GM12878 (cell line): ENCODE measurements around the gene JADE3. TPM values are rescaled to one million over a fixed set of nuclear protein-coding genes. Genes with fewer than 3 reads are reported as not detected.

Experiments
- ATAC-seq: fragments of 200-7000 bp; cut with Tn5 transposase; 3 replicates; pipeline ENCODE4 v1.9.1; 2020; ENCODE audit warnings: mild to moderate bottlenecking, moderate library complexity
- BruUV-seq: library from RNA; stranded (reverse); fragments of 400-500 nt; replicated peaks from 2 replicates; lab custom pipeline; 2021; lab: Mats Ljungman, UMichigan
- CTCF ChIA-PET: fragments of 300-600 bp; sonication (Branson Sonifier 250); formaldehyde crosslinking; extraction: SDS; loops from one replicate; lab custom pipeline; 2021; ENCODE audit warnings: inconsistent platforms; lab: Yijun Ruan, JAX
- POLR2A ChIA-PET: fragments of 350-600 bp; formaldehyde crosslinking; extraction: SDS; loops from one replicate; lab custom pipeline; 2021; ENCODE audit warnings: inconsistent platforms; lab: Charles Lee
- RAD21 ChIA-PET: fragments of 300-600 bp; sonication (Branson Sonifier 250); formaldehyde crosslinking; loops from one replicate; lab custom pipeline; 2023; ENCODE audit warnings: antibody characterized with exemption; ENCODE audit not compliant: unreplicated experiment; lab: Charles Lee
- SMC1A ChIA-PET: fragments of 300-600 bp; sonication (Branson Sonifier 250); formaldehyde crosslinking; loops from one replicate; lab custom pipeline; 2023; ENCODE audit not compliant: unreplicated experiment, uncharacterized antibody; lab: Charles Lee
- DNase-seq: peaks from one replicate; pipeline ENCODE4 v3.0.0-alpha.2; 2011; ENCODE audit warnings: low read depth, low spot score
- FAIRE-seq: peaks from 3 replicates; lab custom pipeline; 2011; peaks lifted over from hg19 to GRCh38; lab: Jason Lieb, UNC
- H2AFZ ChIP-seq: 2 replicates; pipeline ENCODE4 v1.6.0; 2011; ENCODE audit warnings: low read depth, low read length, control low read depth; ENCODE audit not compliant: control insufficient read depth
- H3K27ac ChIP-seq: 2 replicates; pipeline ENCODE4 v1.5.1; 2011; ENCODE audit warnings: control low read depth; ENCODE audit not compliant: control insufficient read depth, insufficient read depth
- H3K27me3 ChIP-seq, 2 experiments: replicated peaks in 1 of 2; 2 replicates each; pipeline versions ENCODE4 v1.6.0 to v1.6.1; 2011; ENCODE audit warnings: low read length in 1 of 2; ENCODE audit not compliant: control insufficient read depth in 2 of 2, insufficient read depth in 2 of 2
- H3K36me3 ChIP-seq, 2 experiments: 2 replicates each; pipeline ENCODE4 v1.5.1; 2011; ENCODE audit warnings: low read length in 1 of 2; ENCODE audit not compliant: control insufficient read depth in 2 of 2, insufficient read depth in 2 of 2
- H3K4me1 ChIP-seq: 2 replicates; pipeline ENCODE4 v1.6.1; 2011; ENCODE audit warnings: mild to moderate bottlenecking, low read length, moderate library complexity, mixed read lengths; ENCODE audit not compliant: control insufficient read depth, insufficient read depth
- H3K4me2 ChIP-seq: 2 replicates; pipeline ENCODE4 v1.6.0; 2011; ENCODE audit warnings: control low read depth; ENCODE audit not compliant: control insufficient read depth, insufficient read depth
- H3K4me3 ChIP-seq: fragments of 200-600 bp; sonication (generic); 2 replicates; pipeline ENCODE4 v1.5.1; 2016
- H3K79me2 ChIP-seq: 2 replicates; pipeline ENCODE4 v1.6.0; 2011; ENCODE audit warnings: low read length; ENCODE audit not compliant: control insufficient read depth, insufficient read depth
- H3K9ac ChIP-seq: 2 replicates; pipeline ENCODE4 v1.8.0; 2011; ENCODE audit warnings: low read length, control low read depth, mixed read lengths; ENCODE audit not compliant: control insufficient read depth, insufficient read depth
- H3K9me3 ChIP-seq: replicated peaks from 3 replicates; pipeline ENCODE4 v1.5.1; 2011; ENCODE audit warnings: mild to moderate bottlenecking, low read length; ENCODE audit not compliant: control insufficient read depth, insufficient read depth
- H4K20me1 ChIP-seq: 2 replicates; pipeline ENCODE4 v1.6.0; 2011; ENCODE audit not compliant: control insufficient read depth, insufficient read depth
- ESRRA ChIP-seq: IDR thresholded peaks from 2 replicates; pipeline ENCODE4 v1.6.1; 2012; ENCODE audit warnings: mild to moderate bottlenecking, low read length, improper control_type of control experiment
- POU2F2 ChIP-seq: IDR thresholded peaks from 3 replicates; pipeline ENCODE4 v1.6.1; 2011; ENCODE audit warnings: low read depth, mild to moderate bottlenecking, low read length, borderline replicate concordance
- RAD51 ChIP-seq: fragments of 450-650 bp; IDR thresholded peaks from 2 replicates; pipeline ENCODE4 v1.6.1; 2016; ENCODE audit warnings: moderate library complexity, mild to moderate bottlenecking, inconsistent platforms
- SREBF1 ChIP-seq: IDR thresholded peaks from 2 replicates; pipeline ENCODE4 v1.6.1; 2012; ENCODE audit warnings: mild to moderate bottlenecking, low read length
- ZNF217 ChIP-seq: fragments of 450-650 bp; IDR thresholded peaks from 2 replicates; pipeline ENCODE4 v1.6.1; 2017; ENCODE audit warnings: antibody characterized with exemption, mild to moderate bottlenecking
- WGBS: methylation state at CpG from one replicate; pipeline ENCODE4 v1.1.6; 2016; ENCODE audit warnings: low lambda C conversion rate; ENCODE audit not compliant: insufficient replicate concordance, insufficient coverage; ENCODE audit errors: missing lambda C conversion rate; 5-methylcytosine and 5-hydroxymethylcytosine counted together
- in situ Hi-C: fragments of 300-500 bp; cut with MboI; formaldehyde crosslinking; loops from 9 replicates; pipeline ENCODE4 v1.14.3; 2018; ENCODE audit warnings: mixed read lengths
- intact Hi-C: fragments of 100-400 bp; cut with micrococcal nuclease; formaldehyde crosslinking; loops from one replicate; pipeline ENCODE4 v1.14.2; 2022; ENCODE audit not compliant: unreplicated experiment
- polyA plus RNA-seq, 11 experiments: library from polyadenylated mRNA; depleted of rRNA in 4 of 11; unstranded in 6 of 11; stranded (reverse) in 5 of 11; fragments of >200 nt; fragmentation: Nextera tagmentation in 4 of 11; fragmentation: Illumina TruSeq in 1 of 11; extraction: Ambion mirVana in 4 of 11; extraction: Trizol in 1 of 11; gene quantifications; 1 replicate in 1 of 11; 2 replicates in 10 of 11; pipeline versions ENCODE4 v1.2.1 to v1.2.3, GENCODE V29; 2011 to 2016; ENCODE audit warnings: inconsistent platforms in 2 of 11, missing spikeins in 2 of 11, low read depth in 1 of 11
- total RNA-seq, 4 experiments: library from RNA; depleted of rRNA in 3 of 4; stranded (reverse); fragments of >200 nt in 3 of 4; fragmentation: Illumina TruSeq in 1 of 4; extraction: Trizol in 1 of 4; gene quantifications; 2 replicates each; pipeline versions ENCODE4 v1.2.1 to v1.2.3, GENCODE V29; 2013 to 2021
- TF ChIP-seq, protein P1 (sequence below): fragments of 150-350 bp; IDR thresholded peaks from 2 replicates; pipeline ENCODE4 v1.6.1; 2016; ENCODE audit warnings: low read depth, low read length
- TF ChIP-seq, protein P2 (sequence below): fragments of 450-650 bp; formaldehyde crosslinking; IDR thresholded peaks from 2 replicates; pipeline ENCODE4 v1.4.0; 2020; ENCODE audit warnings: mild to moderate bottlenecking, moderate library complexity
- TF ChIP-seq, protein P3 (sequence below): fragments of 450-650 bp; conservative IDR thresholded peaks from 2 replicates; pipeline ENCODE4 v1.6.1; 2017; ENCODE audit warnings: mild to moderate bottlenecking, moderate library complexity
- TF ChIP-seq, protein P4 (sequence below): fragments of 450-650 bp; IDR thresholded peaks from 2 replicates; pipeline ENCODE4 v1.6.1; 2017; ENCODE audit warnings: mild to moderate bottlenecking, moderate library complexity

JADE3 gene
- total and polyA plus RNA-seq, 10 of the 15 experiments (the other 5 are each of a cell fraction or from before 2014, with no cell fraction given) = 0.06 to 13.0 (median 0.65) TPM

DNA sequence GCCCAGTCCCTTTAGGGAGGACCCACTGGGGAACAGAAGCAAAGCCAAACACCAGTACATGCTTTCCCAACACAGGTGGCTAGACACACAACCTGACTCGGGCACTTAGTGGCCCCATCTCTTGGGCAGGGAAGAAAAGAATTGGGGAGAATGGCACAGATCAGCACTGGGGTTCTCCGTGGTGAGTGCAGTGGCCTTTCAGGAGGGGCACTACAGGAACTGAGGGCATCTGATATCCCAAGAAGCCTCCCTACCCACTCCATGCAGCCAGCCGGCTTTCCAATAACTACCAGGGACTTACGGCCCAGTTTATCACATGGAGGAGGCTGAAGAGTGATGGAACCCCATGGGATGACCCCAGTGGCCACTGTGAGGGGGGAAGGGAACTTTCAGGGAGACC, 189.0 kb downstream of the JADE3 start:
- ATAC-seq (no peak), DNase-seq (no peak), FAIRE-seq (no peak)
- H3K4me3 ChIP-seq = no peak overlapping the region
- no peaks in the 10 kb centered on the region for H3K36me3 ChIP-seq
- ChIA-PET RAD21 (no interaction called here), POLR2A (no interaction called here), CTCF (no interaction called here), SMC1A (no interaction called here)
- 36% methylated on average over 4 of the region's 4 CpGs for whole genome bisulfite sequencing
- no TSS peak for BruUV-seq
- no peak overlapping the region for H2AFZ ChIP-seq
- H3K9me3 ChIP-seq = no peaks in the 10 kb centered on the region; the same call in 2 of the 3 replicates
- no peak overlapping the region for H3K4me2 ChIP-seq
- H3K9ac ChIP-seq = no peak overlapping the region
- H3K27me3 ChIP-seq = peaks cover 0 to 2% of the 10 kb centered on the region in 2 experiments; a peak in 1 of 4 replicates
- no peaks in the 10 kb centered on the region for H3K79me2 ChIP-seq
- intact Hi-C loops = no loop called here
- no peaks in the 10 kb centered on the region for H4K20me1 ChIP-seq
- no peaks in the 10 kb centered on the region for H3K4me1 ChIP-seq
- H3K27ac ChIP-seq = no peak overlapping the region
- in situ Hi-C loops = no loop called here
- TF ChIP-seq SREBF1 (no peak), ZNF217 (no peak), ESRRA (no peak), POU2F2 (no peak), RAD51 (no peak)
- TF ChIP-seq, protein P1, sequence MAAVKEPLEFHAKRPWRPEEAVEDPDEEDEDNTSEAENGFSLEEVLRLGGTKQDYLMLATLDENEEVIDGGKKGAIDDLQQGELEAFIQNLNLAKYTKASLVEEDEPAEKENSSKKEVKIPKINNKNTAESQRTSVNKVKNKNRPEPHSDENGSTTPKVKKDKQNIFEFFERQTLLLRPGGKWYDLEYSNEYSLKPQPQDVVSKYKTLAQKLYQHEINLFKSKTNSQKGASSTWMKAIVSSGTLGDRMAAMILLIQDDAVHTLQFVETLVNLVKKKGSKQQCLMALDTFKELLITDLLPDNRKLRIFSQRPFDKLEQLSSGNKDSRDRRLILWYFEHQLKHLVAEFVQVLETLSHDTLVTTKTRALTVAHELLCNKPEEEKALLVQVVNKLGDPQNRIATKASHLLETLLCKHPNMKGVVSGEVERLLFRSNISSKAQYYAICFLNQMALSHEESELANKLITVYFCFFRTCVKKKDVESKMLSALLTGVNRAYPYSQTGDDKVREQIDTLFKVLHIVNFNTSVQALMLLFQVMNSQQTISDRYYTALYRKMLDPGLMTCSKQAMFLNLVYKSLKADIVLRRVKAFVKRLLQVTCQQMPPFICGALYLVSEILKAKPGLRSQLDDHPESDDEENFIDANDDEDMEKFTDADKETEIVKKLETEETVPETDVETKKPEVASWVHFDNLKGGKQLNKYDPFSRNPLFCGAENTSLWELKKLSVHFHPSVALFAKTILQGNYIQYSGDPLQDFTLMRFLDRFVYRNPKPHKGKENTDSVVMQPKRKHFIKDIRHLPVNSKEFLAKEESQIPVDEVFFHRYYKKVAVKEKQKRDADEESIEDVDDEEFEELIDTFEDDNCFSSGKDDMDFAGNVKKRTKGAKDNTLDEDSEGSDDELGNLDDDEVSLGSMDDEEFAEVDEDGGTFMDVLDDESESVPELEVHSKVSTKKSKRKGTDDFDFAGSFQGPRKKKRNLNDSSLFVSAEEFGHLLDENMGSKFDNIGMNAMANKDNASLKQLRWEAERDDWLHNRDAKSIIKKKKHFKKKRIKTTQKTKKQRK = no peak
- TF ChIP-seq, protein P2, sequence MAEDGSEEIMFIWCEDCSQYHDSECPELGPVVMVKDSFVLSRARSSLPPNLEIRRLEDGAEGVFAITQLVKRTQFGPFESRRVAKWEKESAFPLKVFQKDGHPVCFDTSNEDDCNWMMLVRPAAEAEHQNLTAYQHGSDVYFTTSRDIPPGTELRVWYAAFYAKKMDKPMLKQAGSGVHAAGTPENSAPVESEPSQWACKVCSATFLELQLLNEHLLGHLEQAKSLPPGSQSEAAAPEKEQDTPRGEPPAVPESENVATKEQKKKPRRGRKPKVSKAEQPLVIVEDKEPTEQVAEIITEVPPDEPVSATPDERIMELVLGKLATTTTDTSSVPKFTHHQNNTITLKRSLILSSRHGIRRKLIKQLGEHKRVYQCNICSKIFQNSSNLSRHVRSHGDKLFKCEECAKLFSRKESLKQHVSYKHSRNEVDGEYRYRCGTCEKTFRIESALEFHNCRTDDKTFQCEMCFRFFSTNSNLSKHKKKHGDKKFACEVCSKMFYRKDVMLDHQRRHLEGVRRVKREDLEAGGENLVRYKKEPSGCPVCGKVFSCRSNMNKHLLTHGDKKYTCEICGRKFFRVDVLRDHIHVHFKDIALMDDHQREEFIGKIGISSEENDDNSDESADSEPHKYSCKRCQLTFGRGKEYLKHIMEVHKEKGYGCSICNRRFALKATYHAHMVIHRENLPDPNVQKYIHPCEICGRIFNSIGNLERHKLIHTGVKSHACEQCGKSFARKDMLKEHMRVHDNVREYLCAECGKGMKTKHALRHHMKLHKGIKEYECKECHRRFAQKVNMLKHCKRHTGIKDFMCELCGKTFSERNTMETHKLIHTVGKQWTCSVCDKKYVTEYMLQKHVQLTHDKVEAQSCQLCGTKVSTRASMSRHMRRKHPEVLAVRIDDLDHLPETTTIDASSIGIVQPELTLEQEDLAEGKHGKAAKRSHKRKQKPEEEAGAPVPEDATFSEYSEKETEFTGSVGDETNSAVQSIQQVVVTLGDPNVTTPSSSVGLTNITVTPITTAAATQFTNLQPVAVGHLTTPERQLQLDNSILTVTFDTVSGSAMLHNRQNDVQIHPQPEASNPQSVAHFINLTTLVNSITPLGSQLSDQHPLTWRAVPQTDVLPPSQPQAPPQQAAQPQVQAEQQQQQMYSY = no peak
- TF ChIP-seq, protein P3, sequence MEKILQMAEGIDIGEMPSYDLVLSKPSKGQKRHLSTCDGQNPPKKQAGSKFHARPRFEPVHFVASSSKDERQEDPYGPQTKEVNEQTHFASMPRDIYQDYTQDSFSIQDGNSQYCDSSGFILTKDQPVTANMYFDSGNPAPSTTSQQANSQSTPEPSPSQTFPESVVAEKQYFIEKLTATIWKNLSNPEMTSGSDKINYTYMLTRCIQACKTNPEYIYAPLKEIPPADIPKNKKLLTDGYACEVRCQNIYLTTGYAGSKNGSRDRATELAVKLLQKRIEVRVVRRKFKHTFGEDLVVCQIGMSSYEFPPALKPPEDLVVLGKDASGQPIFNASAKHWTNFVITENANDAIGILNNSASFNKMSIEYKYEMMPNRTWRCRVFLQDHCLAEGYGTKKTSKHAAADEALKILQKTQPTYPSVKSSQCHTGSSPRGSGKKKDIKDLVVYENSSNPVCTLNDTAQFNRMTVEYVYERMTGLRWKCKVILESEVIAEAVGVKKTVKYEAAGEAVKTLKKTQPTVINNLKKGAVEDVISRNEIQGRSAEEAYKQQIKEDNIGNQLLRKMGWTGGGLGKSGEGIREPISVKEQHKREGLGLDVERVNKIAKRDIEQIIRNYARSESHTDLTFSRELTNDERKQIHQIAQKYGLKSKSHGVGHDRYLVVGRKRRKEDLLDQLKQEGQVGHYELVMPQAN = no peak
- TF ChIP-seq, protein P4, sequence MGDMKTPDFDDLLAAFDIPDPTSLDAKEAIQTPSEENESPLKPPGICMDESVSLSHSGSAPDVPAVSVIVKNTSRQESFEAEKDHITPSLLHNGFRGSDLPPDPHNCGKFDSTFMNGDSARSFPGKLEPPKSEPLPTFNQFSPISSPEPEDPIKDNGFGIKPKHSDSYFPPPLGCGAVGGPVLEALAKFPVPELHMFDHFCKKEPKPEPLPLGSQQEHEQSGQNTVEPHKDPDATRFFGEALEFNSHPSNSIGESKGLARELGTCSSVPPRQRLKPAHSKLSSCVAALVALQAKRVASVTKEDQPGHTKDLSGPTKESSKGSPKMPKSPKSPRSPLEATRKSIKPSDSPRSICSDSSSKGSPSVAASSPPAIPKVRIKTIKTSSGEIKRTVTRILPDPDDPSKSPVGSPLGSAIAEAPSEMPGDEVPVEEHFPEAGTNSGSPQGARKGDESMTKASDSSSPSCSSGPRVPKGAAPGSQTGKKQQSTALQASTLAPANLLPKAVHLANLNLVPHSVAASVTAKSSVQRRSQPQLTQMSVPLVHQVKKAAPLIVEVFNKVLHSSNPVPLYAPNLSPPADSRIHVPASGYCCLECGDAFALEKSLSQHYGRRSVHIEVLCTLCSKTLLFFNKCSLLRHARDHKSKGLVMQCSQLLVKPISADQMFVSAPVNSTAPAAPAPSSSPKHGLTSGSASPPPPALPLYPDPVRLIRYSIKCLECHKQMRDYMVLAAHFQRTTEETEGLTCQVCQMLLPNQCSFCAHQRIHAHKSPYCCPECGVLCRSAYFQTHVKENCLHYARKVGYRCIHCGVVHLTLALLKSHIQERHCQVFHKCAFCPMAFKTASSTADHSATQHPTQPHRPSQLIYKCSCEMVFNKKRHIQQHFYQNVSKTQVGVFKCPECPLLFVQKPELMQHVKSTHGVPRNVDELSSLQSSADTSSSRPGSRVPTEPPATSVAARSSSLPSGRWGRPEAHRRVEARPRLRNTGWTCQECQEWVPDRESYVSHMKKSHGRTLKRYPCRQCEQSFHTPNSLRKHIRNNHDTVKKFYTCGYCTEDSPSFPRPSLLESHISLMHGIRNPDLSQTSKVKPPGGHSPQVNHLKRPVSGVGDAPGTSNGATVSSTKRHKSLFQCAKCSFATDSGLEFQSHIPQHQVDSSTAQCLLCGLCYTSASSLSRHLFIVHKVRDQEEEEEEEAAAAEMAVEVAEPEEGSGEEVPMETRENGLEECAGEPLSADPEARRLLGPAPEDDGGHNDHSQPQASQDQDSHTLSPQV = no peak
